NT2/D1 (cell line): ENCODE results near the gene ZSCAN10.

Experiments
- SUZ12 ChIP-seq: IDR thresholded peaks from 2 replicates; pipeline ENCODE4 v1.6.1; 2011; ENCODE audit not compliant: insufficient read length, insufficient read depth; ENCODE audit errors: extremely low read depth
- YY1 ChIP-seq: IDR thresholded peaks from 2 replicates; pipeline ENCODE4 v1.6.1; 2011; ENCODE audit not compliant: insufficient read length, insufficient read depth
- ZNF274 ChIP-seq: IDR thresholded peaks from 2 replicates; pipeline ENCODE4 v1.6.1; 2011; ENCODE audit warnings: mild to moderate bottlenecking, low read depth, low read length

- TF ChIP-seq SUZ12 (no peak), ZNF274 (no peak), YY1 (no peak)
Measured at GRCh38 chr16:3097266-3097665, 1.8 kb downstream of the ZSCAN10 start.
